Measurements from ENCODE around the gene GPR153.

GRCh38 chr1:6245086-6245868 lies 15.6 kb downstream of the GPR153 start:
- TF ChIP-seq CTCF (IDR thresholded peaks at IDR 0.05) (peak; percentile 72), EZH2 (IDR thresholded peaks at IDR 0.05) (peak; percentile 46)

Measured in neural progenitor cell (in vitro differentiated cells).